GM10266 (cell line): Measurements from ENCODE around the gene ERFE.
"Not testable (repeated sequence)": the region's sequence is repeated elsewhere in the genome, so short reads cannot be mapped to it uniquely, and the experiment has no call there.

Source experiments
- DNase-seq: peaks from one replicate; pipeline ENCODE4 v3.0.0; 2012; ENCODE audit errors: extremely low spot score
- CTCF ChIP-seq: IDR thresholded peaks from 2 replicates; pipeline ENCODE4 v1.5.1; 2012; ENCODE audit warnings: mild to moderate bottlenecking, low read depth; ENCODE audit not compliant: control insufficient read depth, insufficient read depth; ENCODE audit errors: missing control alignments

The ERFE gene

GRCh38 chr2:238158509-238159070, at the start of gene ERFE:
ERFE (plus strand) TSS chr2:238158970; CDS start chr2:238159008, 38 bp downstream.
- TF ChIP-seq CTCF: peak; percentile 46
- DNase-seq: peak; percentile 85

- DNase-seq: no peak
- TF ChIP-seq CTCF: no peak
Observed at GRCh38 chr2:238113611-238114010, 45.2 kb upstream of the ERFE start.

- DNase-seq: no peak
- no peak for TF ChIP-seq CTCF
Observed at GRCh38 chr2:238114331-238114841, 44.4 kb upstream of the ERFE start.

GRCh38 chr2:238114851-238115660, 43.7 kb upstream of the ERFE start:
- no peak for TF ChIP-seq CTCF
- DNase-seq: no peak

- DNase-seq: not testable (repeated sequence)
Observed at GRCh38 chr2:238115709-238116108, 43.1 kb upstream of the ERFE start.

- no peak for DNase-seq
- TF ChIP-seq CTCF: no peak
Observed at GRCh38 chr2:238116298-238117198, 42.2 kb upstream of the ERFE start.
